GM12892 (cell line): ENCODE data around the gene PRDM16.

Source experiments
- POLR2A ChIP-seq: IDR thresholded peaks from 2 replicates; pipeline ENCODE4 v1.6.1; 2011; ENCODE audit warnings: low read depth, low read length, control low read depth
- POLR2AphosphoS5 ChIP-seq: IDR thresholded peaks from 2 replicates; pipeline ENCODE4 v1.6.1; 2011; ENCODE audit warnings: low read depth, low read length, control low read depth
- TAF1 ChIP-seq: IDR thresholded peaks from 2 replicates; pipeline ENCODE4 v1.6.1; 2011; ENCODE audit warnings: low read depth, mild to moderate bottlenecking, control low read depth, low read length, borderline replicate concordance

GRCh38 chr1:3463891-3464648 is 395.1 kb downstream of the PRDM16 start:
- no peak for TF ChIP-seq POLR2A
- TF ChIP-seq POLR2AphosphoS5, result no peak
- TF ChIP-seq TAF1, result no peak
